ENCODE measurements around the gene ATP6V1B1. TPM values are rescaled to one million over a fixed set of nuclear protein-coding genes. Genes with fewer than 3 reads are reported as not detected.

Gene ATP6V1B1
- total and polyA plus RNA-seq, 8 donors, result 1.4 to 17.0 (median 2.8) TPM

GRCh38 chr2:70941186-70941585, 5.5 kb downstream of the ATP6V1B1 start:
- Histone ChIP-seq H3K27me3 (no peaks in the 10 kb centered on the region), H3K4me3 (no peak overlapping the region), H3K36me3 (no peaks in the 10 kb centered on the region), H3K4me1 (no peaks in the 10 kb centered on the region), H3K9me3 (no peaks in the 10 kb centered on the region), H3K27ac (no peak overlapping the region)
- intact Hi-C loops (cut with DNase I), result loop anchor here in 1 of 3 donors (5.0 kb wide), 1 partner anchor 69 kb away; no protein-coding TSS in a partner anchor
- DNase-seq (peak in 1 of 6 donors; percentile 15), ATAC-seq (no peak), FAIRE-seq (no peak)
- 75% methylated on average over 6 of the region's 6 CpGs for WGBS, 2 donors
- no peak for TF ChIP-seq CTCF (IDR thresholded peaks at IDR 0.05)

GRCh38 chr2:70941701-70942100, 6.0 kb downstream of the ATP6V1B1 start:
- FAIRE-seq, result no peak
- Histone ChIP-seq H3K27me3 (no peaks in the 10 kb centered on the region), H3K36me3 (no peaks in the 10 kb centered on the region), H3K4me1 (no peaks in the 10 kb centered on the region), H3K4me3 (no peak overlapping the region), H3K27ac (no peak overlapping the region), H3K9me3 (no peaks in the 10 kb centered on the region)
- 71 to 79% methylated on average over 5 of the region's 5 CpGs for WGBS, 2 donors
- DNase-seq, result peak in 1 of 6 donors; percentile 22
- ATAC-seq, result no peak
- intact Hi-C loops (cut with DNase I), result loop anchor here in 1 of 3 donors (5.0 kb wide), 1 partner anchor 69 kb away; no protein-coding TSS in a partner anchor
- TF ChIP-seq CTCF (IDR thresholded peaks at IDR 0.05), result no peak

- Histone ChIP-seq H3K27me3 (no peaks in the 10 kb centered on the region), H3K9me3 (no peaks in the 10 kb centered on the region), H3K4me3 (no peak overlapping the region), H3K27ac (no peak overlapping the region), H3K4me1 (no peaks in the 10 kb centered on the region), H3K36me3 (no peaks in the 10 kb centered on the region)
- ATAC-seq, result no peak
- no peak for TF ChIP-seq CTCF (IDR thresholded peaks at IDR 0.05)
- no peak for FAIRE-seq
- WGBS, 2 donors, result 66 to 73% methylated on average over 6 of the region's 6 CpGs
- intact Hi-C loops (cut with DNase I), result loop anchor here in 1 of 3 donors (5.0 kb wide), 1 partner anchor 70 kb away; no protein-coding TSS in a partner anchor
- DNase-seq, result no peak
These were observed 6.9 kb downstream of the ATP6V1B1 start for GRCh38 chr2:70942396-70943204.

- intact Hi-C loops (cut with DNase I), result loop anchor here in 1 of 3 donors (5.0 kb wide), 1 partner anchor 71 kb away; no protein-coding TSS in a partner anchor
- H3K4me1 ChIP-seq, result no peaks in the 10 kb centered on the region
- DNase-seq, result no peak
- H3K4me3 ChIP-seq, result no peak overlapping the region
- no peaks in the 10 kb centered on the region for H3K27me3 ChIP-seq
- FAIRE-seq, result no peak
- no peaks in the 10 kb centered on the region for H3K9me3 ChIP-seq
- 85 to 89% methylated on average over 9 to 11 of the region's 11 CpGs for WGBS, 2 donors
- H3K27ac ChIP-seq, result no peak overlapping the region
- no peak for ATAC-seq
- TF ChIP-seq CTCF (IDR thresholded peaks at IDR 0.05), result no peak
- H3K36me3 ChIP-seq, result no peaks in the 10 kb centered on the region
These were observed 7.6 kb downstream of the ATP6V1B1 start for GRCh38 chr2:70943205-70943871.

All from pancreas (tissue), 10 donors.